Prostate gland (tissue), 2 donors: ENCODE measurements around the gene FRMD6. TPM values are rescaled to one million over a fixed set of nuclear protein-coding genes. Genes with fewer than 3 reads are reported as not detected.
"Not testable (repeated sequence)": the region's sequence is repeated elsewhere in the genome, so short reads cannot be mapped to it uniquely, and the experiment has no call there.

Source experiments
- DNase-seq: peaks from one replicate; pipeline ENCODE4 v3.0.0-alpha.2; 2019; ENCODE audit warnings: low spot score
- H3K27ac ChIP-seq, 2 donors: fragments of 200-600 bp; sonication (generic); 2 replicates each; pipeline ENCODE4 v1.5.1; 2017 to 2019
- H3K27me3 ChIP-seq: fragments of 200-600 bp; sonication (generic); replicated peaks from 2 replicates; pipeline ENCODE4 v1.5.1; 2019; ENCODE audit not compliant: insufficient read depth
- H3K36me3 ChIP-seq, 2 donors: fragments of 200-600 bp; sonication (generic); 1 replicate in 1 of 2; 2 replicates in 1 of 2; pipeline versions ENCODE4 v1.5.1 to v1.8.1; 2017 to 2019
- H3K4me1 ChIP-seq: fragments of 200-600 bp; sonication (generic); replicated peaks from 2 replicates; pipeline ENCODE4 v1.5.1; 2019
- H3K4me3 ChIP-seq, 2 donors: fragments of 200-600 bp; sonication (generic); 2 replicates each; pipeline ENCODE4 v1.5.1; 2017 to 2019
- H3K9me3 ChIP-seq: fragments of 200-600 bp; sonication (generic); 2 replicates; pipeline ENCODE4 v1.5.1; 2017
- CTCF ChIP-seq, 4 experiments: fragments of 200-600 bp in 2 of 4; fragments of 450-650 bp in 2 of 4; sonication (generic) in 2 of 4; IDR thresholded peaks; 1 replicate in 3 of 4; 2 replicates in 1 of 4; pipeline ENCODE4 v1.5.1; 2016 to 2019; ENCODE audit warnings: antibody characterized with exemption in 4 of 4, mild to moderate bottlenecking in 2 of 4, moderate library complexity in 2 of 4
- POLR2A ChIP-seq: fragments of 450-650 bp; IDR thresholded peaks from one replicate; pipeline ENCODE4 v1.6.1; 2016; ENCODE audit warnings: antibody characterized with exemption, mild to moderate bottlenecking
- POLR2AphosphoS5 ChIP-seq: sonication (generic); formaldehyde crosslinking; IDR thresholded peaks from one replicate; pipeline ENCODE4 v1.6.1; 2017; ENCODE audit warnings: antibody characterized with exemption
- WGBS: methylation state at CpG from one replicate; pipeline ENCODE4 v1.1.5; 2018; 5-methylcytosine and 5-hydroxymethylcytosine counted together
- intact Hi-C: fragments of 100-400 bp; cut with DNase I; formaldehyde crosslinking; loops from one replicate; pipeline ENCODE4 v1.14.2; 2022
- total RNA-seq, 2 donors: library from RNA; depleted of rRNA; stranded (reverse); fragments of >200 nt; gene quantifications; one replicate each; pipeline ENCODE4 v1.1.0, GENCODE V29; 2016

The FRMD6 gene
- total RNA-seq, 2 donors from 2014 or later = 59.1 to 84.0 TPM

- intact Hi-C loops = no loop called here
- Histone ChIP-seq H3K36me3 (no peaks in the 10 kb centered on the region), H3K4me1 (no peaks in the 10 kb centered on the region), H3K27ac (no peak overlapping the region), H3K4me3 (no peak overlapping the region), H3K27me3 (no peaks in the 10 kb centered on the region), H3K9me3 (no peaks in the 10 kb centered on the region)
- 65% methylated on average over 8 of the region's 8 CpGs for WGBS
- no peak for DNase-seq
- TF ChIP-seq CTCF (IDR thresholded peaks at IDR 0.05) (no peak), POLR2A (no peak), POLR2AphosphoS5 (no peak)
Observed at GRCh38 chr14:51738754-51739153, 87.0 kb downstream of the FRMD6 start.

GRCh38 chr14:51743588-51744000, 91.9 kb downstream of the FRMD6 start:
- TF ChIP-seq CTCF (IDR thresholded peaks at IDR 0.05) = no peak
- TF ChIP-seq POLR2AphosphoS5 = no peak
- TF ChIP-seq POLR2A = no peak
- intact Hi-C loops = no loop called here
- 79% methylated on average over 22 of the region's 23 CpGs for WGBS

GRCh38 chr14:51744372-51745130, 92.8 kb downstream of the FRMD6 start:
- 86% methylated on average over 27 of the region's 31 CpGs for WGBS
- Histone ChIP-seq H3K27me3 (no peaks in the 10 kb centered on the region), H3K9me3 (no peaks in the 10 kb centered on the region), H3K4me3 (no peak overlapping the region), H3K36me3 (no peaks in the 10 kb centered on the region), H3K4me1 (no peaks in the 10 kb centered on the region), H3K27ac (no peak overlapping the region)
- TF ChIP-seq POLR2A (no peak), POLR2AphosphoS5 (no peak), CTCF (IDR thresholded peaks at IDR 0.05) (no peak)
- DNase-seq = no peak
- intact Hi-C loops = no loop called here

More at GRCh38 chr14:51743588-51744000, 91.9 kb downstream of the FRMD6 start:
- H3K27me3 ChIP-seq = no peaks in the 10 kb centered on the region
- H3K4me3 ChIP-seq = no peak overlapping the region
- H3K27ac ChIP-seq = no peak overlapping the region
- H3K9me3 ChIP-seq = no peaks in the 10 kb centered on the region
- no peaks in the 10 kb centered on the region for H3K36me3 ChIP-seq
- DNase-seq = no peak
- H3K4me1 ChIP-seq = no peaks in the 10 kb centered on the region

- H3K9me3 ChIP-seq, intact Hi-C loops, H3K4me3 ChIP-seq, H3K27ac ChIP-seq, DNase-seq, H3K27me3 ChIP-seq, H3K4me1 ChIP-seq, H3K36me3 ChIP-seq: not testable (repeated sequence)
- 87% methylated on average over 25 of the region's 25 CpGs for WGBS
Observed at GRCh38 chr14:51746823-51747222, 95.1 kb downstream of the FRMD6 start.

- Histone ChIP-seq H3K36me3 (no peaks in the 10 kb centered on the region), H3K9me3 (no peaks in the 10 kb centered on the region), H3K27ac (no peak overlapping the region), H3K4me3 (no peak overlapping the region), H3K4me1 (no peaks in the 10 kb centered on the region), H3K27me3 (no peaks in the 10 kb centered on the region)
- WGBS = 76% methylated on average over 13 of the region's 13 CpGs
- DNase-seq = peak; percentile 8
- intact Hi-C loops = no loop called here
- TF ChIP-seq POLR2A (no peak), POLR2AphosphoS5 (no peak), CTCF (IDR thresholded peaks at IDR 0.05) (no peak)
Observed at GRCh38 chr14:51750542-51750941, 98.8 kb downstream of the FRMD6 start.
